Measurements from ENCODE around the gene WFIKKN1. TPM values are rescaled to one million over a fixed set of nuclear protein-coding genes. Genes with fewer than 3 reads are reported as not detected.

Gene WFIKKN1, protein sequence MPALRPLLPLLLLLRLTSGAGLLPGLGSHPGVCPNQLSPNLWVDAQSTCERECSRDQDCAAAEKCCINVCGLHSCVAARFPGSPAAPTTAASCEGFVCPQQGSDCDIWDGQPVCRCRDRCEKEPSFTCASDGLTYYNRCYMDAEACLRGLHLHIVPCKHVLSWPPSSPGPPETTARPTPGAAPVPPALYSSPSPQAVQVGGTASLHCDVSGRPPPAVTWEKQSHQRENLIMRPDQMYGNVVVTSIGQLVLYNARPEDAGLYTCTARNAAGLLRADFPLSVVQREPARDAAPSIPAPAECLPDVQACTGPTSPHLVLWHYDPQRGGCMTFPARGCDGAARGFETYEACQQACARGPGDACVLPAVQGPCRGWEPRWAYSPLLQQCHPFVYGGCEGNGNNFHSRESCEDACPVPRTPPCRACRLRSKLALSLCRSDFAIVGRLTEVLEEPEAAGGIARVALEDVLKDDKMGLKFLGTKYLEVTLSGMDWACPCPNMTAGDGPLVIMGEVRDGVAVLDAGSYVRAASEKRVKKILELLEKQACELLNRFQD
- 0.08 to 0.23 TPM (median 0.12 TPM) in 5 replicates for total RNA-seq (2022; extraction: Qiagen RNA extraction)

DNA sequence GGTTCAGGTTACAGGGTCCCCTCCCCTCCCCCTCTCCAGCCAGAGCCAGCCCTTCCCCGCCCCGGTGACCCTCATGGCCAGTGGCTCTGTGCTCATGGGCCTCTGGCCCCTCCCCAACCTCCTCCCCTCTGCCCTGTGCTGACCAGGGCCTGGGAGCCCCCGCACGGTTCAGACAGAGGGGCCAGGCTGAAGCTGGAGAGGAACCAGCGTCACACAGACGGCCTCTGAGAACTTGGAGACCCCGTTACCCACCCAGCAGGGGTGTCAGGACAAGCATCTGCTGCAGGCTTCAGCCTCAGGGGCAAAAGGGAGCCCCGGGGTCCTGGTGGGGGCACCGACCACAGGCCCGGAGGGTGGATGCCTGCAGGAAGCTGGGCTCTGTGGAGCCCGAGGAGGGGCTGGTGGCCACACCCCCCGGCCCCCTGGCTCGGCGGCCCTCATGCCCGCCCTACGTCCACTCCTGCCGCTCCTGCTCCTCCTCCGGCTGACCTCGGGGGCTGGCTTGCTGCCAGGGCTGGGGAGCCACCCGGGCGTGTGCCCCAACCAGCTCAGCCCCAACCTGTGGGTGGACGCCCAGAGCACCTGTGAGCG is at the start of gene WFIKKN1:
TSS of gene WFIKKN1 (plus strand) at position 171 of the 591 bp plus-strand sequence. CDS start at position 440, 269 bp downstream.

GRCh38 chr16:589658-590187 is 41.1 kb upstream of the WFIKKN1 start, which contains the start of gene RAB40C:
Gene RAB40C, plus strand, starts transcription at chr16:590066. Its CDS starts 226 bp downstream, at chr16:590292.

GRCh38 chr16:636206-637080 is 5.7 kb downstream of the WFIKKN1 start, which contains the start of gene METTL26:
Gene METTL26, minus strand, starts transcription at chr16:636305. Its CDS starts 15 bp downstream, at chr16:636290.

DNA sequence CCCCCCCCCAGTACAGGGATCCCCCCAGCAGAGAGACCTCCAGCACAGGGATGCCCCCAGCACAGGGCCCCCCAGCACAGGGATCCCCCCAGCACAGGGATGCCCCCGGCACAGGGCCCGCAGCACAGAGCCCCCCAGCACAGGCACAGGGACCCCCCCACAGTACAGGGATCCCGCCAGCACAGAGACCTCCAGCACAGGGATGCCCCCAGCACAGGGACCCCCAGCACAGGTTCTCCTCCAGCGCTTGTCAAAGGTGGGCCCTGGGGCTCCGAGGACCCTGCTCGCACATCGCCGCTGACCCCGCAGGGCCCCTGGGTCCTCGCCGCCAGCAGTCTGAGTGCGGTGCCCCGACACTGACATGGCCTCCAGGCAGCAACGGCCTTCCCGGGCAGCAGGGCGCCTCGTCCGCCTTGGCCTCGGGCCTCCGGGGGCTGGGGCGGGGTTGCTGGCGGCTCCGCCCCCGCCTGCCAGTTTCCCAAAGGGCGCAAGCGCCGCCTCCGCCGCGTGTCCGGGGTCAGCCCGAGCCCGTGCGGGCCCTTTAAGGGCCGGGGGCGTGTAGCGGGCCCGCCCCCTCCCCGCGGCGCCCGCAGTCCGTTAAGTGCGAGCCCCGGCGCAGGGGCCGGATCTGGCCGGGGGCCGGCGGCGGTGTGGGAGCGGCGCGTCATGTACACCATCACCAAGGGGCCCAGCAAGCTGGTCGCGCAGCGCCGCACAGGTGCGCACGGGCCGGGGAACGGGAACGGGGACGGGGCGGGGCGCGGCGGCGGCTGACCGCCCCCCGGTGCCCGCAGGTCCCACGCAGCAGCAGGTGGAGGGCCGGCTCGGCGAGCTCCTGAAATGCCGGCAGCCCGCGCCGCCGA is 10.8 kb downstream of the WFIKKN1 start, which contains the start of gene MCRIP2:
TSS of gene MCRIP2 (plus strand) at position 503 of the 863 bp plus-strand sequence. CDS start at position 667, 164 bp downstream.

GRCh38 chr16:648781-649589 is 18.2 kb downstream of the WFIKKN1 start, which contains the start of gene WDR90:
Gene WDR90, plus strand, starts transcription at chr16:649365. Its CDS starts 52 bp downstream, at chr16:649417.

DNA sequence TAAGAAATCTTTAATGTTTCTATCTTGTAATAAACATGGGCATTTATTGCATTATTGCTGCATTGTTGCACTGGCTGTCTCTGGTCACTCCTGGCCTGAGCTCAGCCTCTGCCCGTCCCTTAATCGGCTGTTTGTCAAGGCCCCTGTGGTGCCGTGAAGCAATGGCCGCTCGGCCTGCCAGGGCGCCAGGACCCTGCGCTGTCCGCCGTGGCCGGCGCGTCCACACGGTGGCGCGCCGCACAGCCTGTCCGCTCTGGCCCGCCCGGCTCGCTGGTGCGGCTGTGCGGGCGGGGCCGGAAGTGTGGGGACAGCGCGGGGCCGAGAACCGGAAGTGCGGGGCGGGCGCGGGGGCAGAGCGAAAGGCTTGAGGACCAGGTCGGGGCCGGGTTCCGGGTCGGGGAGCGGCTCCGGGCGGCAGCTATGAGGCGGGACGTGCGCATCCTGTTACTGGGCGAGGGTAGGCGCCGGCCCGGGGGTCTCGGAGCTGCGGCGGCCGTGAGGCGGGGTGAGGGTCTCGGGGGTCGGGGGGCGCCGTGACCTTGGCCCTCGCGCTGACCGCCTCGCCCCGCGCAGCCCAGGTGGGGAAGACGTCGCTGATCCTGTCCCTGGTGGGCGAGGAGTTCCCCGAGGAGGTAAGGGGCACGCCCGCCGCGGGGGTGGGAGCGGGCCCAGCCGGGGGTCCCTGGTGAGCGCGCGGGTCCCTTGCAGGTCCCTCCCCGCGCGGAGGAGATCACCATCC is 37.2 kb downstream of the WFIKKN1 start, which contains the start of gene RHOT2:
TSS of gene RHOT2 (plus strand) at position 353 of the 739 bp plus-strand sequence. CDS start at position 421, 68 bp downstream.

GRCh38 chr16:674968-675883 is 44.4 kb downstream of the WFIKKN1 start, which contains the start of gene RHBDL1:
Gene RHBDL1, plus strand, starts transcription at chr16:675671. Its CDS starts 120 bp downstream, at chr16:675791.

DNA sequence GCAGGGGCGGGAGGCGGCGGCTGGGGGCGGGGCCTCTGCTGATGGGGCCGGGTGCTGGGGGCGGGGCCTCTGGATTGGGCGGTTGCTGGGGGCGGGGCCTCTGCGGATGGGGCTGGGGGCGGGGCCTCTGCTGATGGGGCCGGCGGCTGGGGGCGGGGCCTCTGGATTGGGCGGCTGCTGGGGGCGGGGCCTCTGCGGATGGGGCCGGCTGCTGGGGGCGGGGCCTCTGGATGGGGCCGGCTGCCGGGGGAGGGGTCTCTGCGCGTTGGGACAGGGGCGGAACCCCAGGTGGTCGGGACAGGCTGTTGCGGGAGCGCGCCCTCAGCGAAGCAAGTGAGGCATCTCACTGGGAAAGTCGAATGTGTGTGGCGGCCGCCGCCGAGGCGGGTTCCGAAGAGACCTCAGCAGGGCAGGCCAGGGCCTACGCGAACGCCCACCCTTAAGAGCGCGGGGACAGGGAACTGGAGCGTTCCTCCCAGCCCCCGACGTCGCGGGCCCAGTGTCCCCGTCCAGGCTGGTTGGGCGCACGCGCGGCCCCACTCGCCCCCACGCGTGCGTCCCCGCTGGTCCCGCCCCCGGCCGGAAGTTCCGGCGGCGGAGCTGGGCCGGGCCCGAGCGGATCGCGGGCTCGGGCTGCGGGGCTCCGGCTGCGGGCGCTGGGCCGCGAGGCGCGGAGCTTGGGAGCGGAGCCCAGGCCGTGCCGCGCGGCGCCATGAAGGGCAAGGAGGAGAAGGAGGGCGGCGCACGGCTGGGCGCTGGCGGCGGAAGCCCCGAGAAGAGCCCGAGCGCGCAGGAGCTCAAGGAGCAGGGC is 49.2 kb downstream of the WFIKKN1 start, which contains the start of gene STUB1:
TSS of gene STUB1 (plus strand) at position 597 of the 811 bp plus-strand sequence. CDS start at position 713, 116 bp downstream.

Other genes starting within 250 kb of the WFIKKN1 start
- 28.8 to 39.8 TPM (median 37.5 TPM) in 5 replicates for gene PGAP6, start 249.0 kb upstream of the WFIKKN1 start, total RNA-seq (2022; extraction: Qiagen RNA extraction)
- 288 to 451 TPM (median 424 TPM) in 5 replicates for gene NME4, start 233.8 kb upstream of the WFIKKN1 start, total RNA-seq (2022; extraction: Qiagen RNA extraction)
- 20.9 to 31.4 TPM (median 26.9 TPM) in 5 replicates for gene DECR2, start 229.1 kb upstream of the WFIKKN1 start, total RNA-seq (2022; extraction: Qiagen RNA extraction)
- gene RAB11FIP3, start 205.3 kb upstream of the WFIKKN1 start, total RNA-seq (2022; extraction: Qiagen RNA extraction), result 22.9 to 30.3 TPM (median 25.1 TPM) in 5 replicates
- 39.5 to 81.2 TPM (median 72.0 TPM) in 5 replicates for gene CAPN15, start 103.3 kb upstream of the WFIKKN1 start, total RNA-seq (2022; extraction: Qiagen RNA extraction)
- gene PRR35, start 70.6 kb upstream of the WFIKKN1 start, total RNA-seq (2022; extraction: Qiagen RNA extraction), result 0.09 to 0.24 TPM (median 0.20 TPM) in 5 replicates
- gene NHLRC4, start 64.0 kb upstream of the WFIKKN1 start, total RNA-seq (2022; extraction: Qiagen RNA extraction), result 0.06 to 0.26 TPM (median 0.19 TPM) in 5 replicates
- 26.9 to 42.7 TPM (median 40.1 TPM) in 5 replicates for gene PIGQ, start 61.0 kb upstream of the WFIKKN1 start, total RNA-seq (2022; extraction: Qiagen RNA extraction)
- 12.0 to 18.7 TPM (median 17.9 TPM) in 5 replicates for gene RAB40C, start 40.9 kb upstream of the WFIKKN1 start, total RNA-seq (2022; extraction: Qiagen RNA extraction)
- 80.9 to 144 TPM (median 141 TPM) in 5 replicates for gene METTL26, start 5.3 kb downstream of the WFIKKN1 start, total RNA-seq (2022; extraction: Qiagen RNA extraction)
- gene MCRIP2, start 10.8 kb downstream of the WFIKKN1 start, total RNA-seq (2022; extraction: Qiagen RNA extraction), result 16.7 to 43.3 TPM (median 41.7 TPM) in 5 replicates
- 16.0 to 32.2 TPM (median 30.2 TPM) in 5 replicates for gene WDR90, start 18.4 kb downstream of the WFIKKN1 start, total RNA-seq (2022; extraction: Qiagen RNA extraction)
- 60.6 to 101 TPM (median 96.1 TPM) in 5 replicates for gene RHOT2, start 37.1 kb downstream of the WFIKKN1 start, total RNA-seq (2022; extraction: Qiagen RNA extraction)
- 0.59 to 1.8 TPM (median 1.6 TPM) in 5 replicates for gene RHBDL1, start 44.7 kb downstream of the WFIKKN1 start, total RNA-seq (2022; extraction: Qiagen RNA extraction)
- gene STUB1, start 49.4 kb downstream of the WFIKKN1 start, total RNA-seq (2022; extraction: Qiagen RNA extraction), result 86.5 to 131 TPM (median 118 TPM) in 5 replicates
- gene JMJD8, start 53.3 kb downstream of the WFIKKN1 start, total RNA-seq (2022; extraction: Qiagen RNA extraction), result 63.7 to 89.3 TPM (median 78.2 TPM) in 5 replicates
- 3.6 to 6.4 TPM (median 5.8 TPM) in 5 replicates for gene WDR24, start 59.4 kb downstream of the WFIKKN1 start, total RNA-seq (2022; extraction: Qiagen RNA extraction)
- 9.5 to 15.8 TPM (median 11.2 TPM) in 5 replicates for gene FBXL16, start 74.8 kb downstream of the WFIKKN1 start, total RNA-seq (2022; extraction: Qiagen RNA extraction)
- gene METRN, start 84.1 kb downstream of the WFIKKN1 start, total RNA-seq (2022; extraction: Qiagen RNA extraction), result 73.6 to 219 TPM (median 212 TPM) in 5 replicates
- 29.5 to 66.7 TPM (median 62.5 TPM) in 5 replicates for gene ANTKMT, start 90.2 kb downstream of the WFIKKN1 start, total RNA-seq (2022; extraction: Qiagen RNA extraction)
- gene CCDC78, start 95.5 kb downstream of the WFIKKN1 start, total RNA-seq (2022; extraction: Qiagen RNA extraction), result 4.4 to 8.3 TPM (median 6.5 TPM) in 5 replicates
- 16.9 to 23.5 TPM (median 18.9 TPM) in 5 replicates for gene HAGHL, start 96.1 kb downstream of the WFIKKN1 start, total RNA-seq (2022; extraction: Qiagen RNA extraction)
- gene CIAO3, start 110.0 kb downstream of the WFIKKN1 start, total RNA-seq (2022; extraction: Qiagen RNA extraction), result 19.6 to 30.1 TPM (median 28.3 TPM) in 5 replicates
- 2.6 to 3.3 TPM (median 2.9 TPM) in 5 replicates for gene MSLN, start 129.7 kb downstream of the WFIKKN1 start, total RNA-seq (2022; extraction: Qiagen RNA extraction)
- gene RPUSD1, start 157.4 kb downstream of the WFIKKN1 start, total RNA-seq (2022; extraction: Qiagen RNA extraction), result 34.6 to 64.0 TPM (median 51.9 TPM) in 5 replicates
- gene CHTF18, start 157.6 kb downstream of the WFIKKN1 start, total RNA-seq (2022; extraction: Qiagen RNA extraction), result 14.0 to 33.1 TPM (median 24.1 TPM) in 5 replicates
- not detected in 5 replicates for gene GNG13, start 169.7 kb downstream of the WFIKKN1 start, total RNA-seq (2022; extraction: Qiagen RNA extraction)